Osteocyte (in vitro differentiated cells): ENCODE measurements around the gene C1RL. TPM values are rescaled to one million over a fixed set of nuclear protein-coding genes. Genes with fewer than 3 reads are reported as not detected.

Experiments used
- DNase-seq: peaks from one replicate; pipeline ENCODE4 v3.0.0; 2021; ENCODE audit warnings: mixed read lengths; ENCODE audit not compliant: unreplicated experiment; ENCODE audit errors: extremely low spot score
- H3K27ac Mint-ChIP-seq: one replicate; pipeline ENCODE4 v1.8.0; 2021; ENCODE audit warnings: mild to moderate bottlenecking, mixed read lengths; ENCODE audit not compliant: unreplicated experiment
- H3K27me3 Mint-ChIP-seq: one replicate; pipeline ENCODE4 v1.8.0; 2021; ENCODE audit warnings: mixed read lengths; ENCODE audit not compliant: unreplicated experiment
- H3K36me3 Mint-ChIP-seq: one replicate; pipeline ENCODE4 v1.8.0; 2021; ENCODE audit warnings: mixed read lengths; ENCODE audit not compliant: unreplicated experiment
- H3K4me1 Mint-ChIP-seq: one replicate; pipeline ENCODE4 v1.8.0; 2021; ENCODE audit warnings: mixed read lengths; ENCODE audit not compliant: unreplicated experiment
- H3K4me3 Mint-ChIP-seq: one replicate; pipeline ENCODE4 v1.8.0; 2021; ENCODE audit warnings: mild to moderate bottlenecking, moderate library complexity, mixed read lengths; ENCODE audit not compliant: unreplicated experiment
- H3K9me3 Mint-ChIP-seq: one replicate; pipeline ENCODE4 v1.8.0; 2021; ENCODE audit warnings: mixed read lengths; ENCODE audit not compliant: unreplicated experiment
- CTCF ChIP-seq: fragments of 200-600 bp; sonication (generic); IDR thresholded peaks from 2 replicates; pipeline ENCODE4 v1.5.0; 2021; ENCODE audit warnings: antibody characterized with exemption, mild to moderate bottlenecking, moderate library complexity
- total RNA-seq: library from RNA; stranded (reverse); gene quantifications from 2 replicates; pipeline ENCODE4 v1.2.1, GENCODE V29; 2021

C1RL gene
- total RNA-seq, 1 donor from 2014 or later: 22.3 TPM

GRCh38 chr12:7046383-7047105 is 62.5 kb downstream of the C1RL start:
- no peak overlapping the region for H3K27ac Mint-ChIP-seq
- H3K4me3 Mint-ChIP-seq: no peak overlapping the region
- no peaks in the 10 kb centered on the region for H3K9me3 Mint-ChIP-seq
- no peak for DNase-seq
- no peaks in the 10 kb centered on the region for H3K36me3 Mint-ChIP-seq
- peaks cover 25% of the 10 kb centered on the region for H3K27me3 Mint-ChIP-seq
- TF ChIP-seq CTCF: no peak
- H3K4me1 Mint-ChIP-seq: peaks cover 8% of the 10 kb centered on the region

DNA sequence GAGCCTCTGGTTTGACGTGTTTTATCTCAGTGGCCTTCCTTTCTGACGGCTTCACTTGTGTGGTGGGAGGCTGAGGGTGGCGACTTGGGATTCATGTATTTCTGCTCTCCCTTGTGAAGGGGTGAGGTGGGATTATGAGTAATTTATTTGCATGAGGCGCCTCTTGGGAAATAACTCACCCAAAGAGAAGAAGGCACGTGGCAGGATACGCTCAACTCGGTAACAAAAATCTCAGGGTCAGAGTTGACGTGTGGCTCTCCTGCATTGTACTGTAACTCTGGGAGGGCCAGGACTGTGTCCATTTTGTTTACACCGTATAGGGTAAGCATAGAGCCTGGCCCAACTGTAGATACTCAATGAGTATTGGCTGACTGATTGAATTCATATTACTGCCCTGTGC is 63.1 kb downstream of the C1RL start:
- TF ChIP-seq CTCF: no peak
- no peak for DNase-seq
- peaks cover 8% of the 10 kb centered on the region for H3K4me1 Mint-ChIP-seq
- no peak overlapping the region for H3K4me3 Mint-ChIP-seq
- no peak overlapping the region for H3K27ac Mint-ChIP-seq
- H3K36me3 Mint-ChIP-seq: no peaks in the 10 kb centered on the region
- no peaks in the 10 kb centered on the region for H3K9me3 Mint-ChIP-seq
- peaks cover 19% of the 10 kb centered on the region for H3K27me3 Mint-ChIP-seq

Other genes with a start within 250 kb of the C1RL start
- 408 and 415 TPM in 2 replicates for gene TPI1, start 241.7 kb downstream of the C1RL start, total RNA-seq
- 9.2 and 11.5 TPM in 2 replicates for gene SPSB2, start 235.9 kb downstream of the C1RL start, total RNA-seq
- 9.0 and 11.3 TPM in 2 replicates for gene LRRC23, start 204.4 kb downstream of the C1RL start, total RNA-seq
- gene ENO2, start 194.6 kb downstream of the C1RL start, total RNA-seq: 21.5 and 24.1 TPM in 2 replicates
- gene ATN1, start 181.3 kb downstream of the C1RL start, total RNA-seq: 117 and 123 TPM in 2 replicates
- not detected in 2 replicates for gene RNU7-1, start 165.4 kb downstream of the C1RL start, total RNA-seq
- gene C12orf57, start 165.2 kb downstream of the C1RL start, total RNA-seq: 287 and 309 TPM in 2 replicates
- gene PTPN6, start 157.9 kb downstream of the C1RL start, total RNA-seq: 0.29 and 0.94 TPM in 2 replicates
- 202 and 205 TPM in 2 replicates for gene PHB2, start 138.6 kb downstream of the C1RL start, total RNA-seq
- 29.5 and 29.8 TPM in 2 replicates for gene EMG1, start 138.3 kb downstream of the C1RL start, total RNA-seq
- gene LPCAT3, start 90.7 kb downstream of the C1RL start, total RNA-seq: 33.2 TPM in 2 replicates
- 16.4 and 18.2 TPM in 2 replicates for gene C1S, start 48.5 kb downstream of the C1RL start, total RNA-seq
- 35.1 and 38.4 TPM in 2 replicates for gene C1R, start 16.8 kb downstream of the C1RL start, total RNA-seq
- not detected in 2 replicates for gene RBP5, start 19.7 kb upstream of the C1RL start, total RNA-seq
- gene CLSTN3, start 21.2 kb upstream of the C1RL start, total RNA-seq: 12.0 and 14.4 TPM in 2 replicates
- gene PEX5, start 80.5 kb upstream of the C1RL start, total RNA-seq: 30.8 and 31.1 TPM in 2 replicates
- gene ACSM4, start 194.9 kb upstream of the C1RL start, total RNA-seq: not detected in 2 replicates